Endothelial cell of umbilical vein (primary cell): ENCODE measurements around the gene ELAVL1. TPM values are rescaled to one million over a fixed set of nuclear protein-coding genes. Genes with fewer than 3 reads are reported as not detected.

ENCODE experiments used
- BruUV-seq: library from RNA; stranded (reverse); fragments of 400-500 nt; replicated peaks from 2 replicates; lab custom pipeline; 2021; lab: Mats Ljungman, UMichigan
- CTCF ChIA-PET: fragments of 300-600, 350-600 bp; sonication (Branson Sonifier 250); formaldehyde crosslinking; loops from one replicate; lab custom pipeline; 2021; ENCODE audit warnings: antibody characterized with exemption, inconsistent platforms; lab: Charles Lee
- POLR2A ChIA-PET: fragments of 300-600, 350-600 bp; sonication (Branson Sonifier 250); formaldehyde crosslinking; loops from one replicate; lab custom pipeline; 2021; ENCODE audit warnings: antibody characterized with exemption, inconsistent platforms; lab: Charles Lee
- DNase-seq: peaks from one replicate; pipeline ENCODE4 v3.0.0-alpha.2; 2011; ENCODE audit warnings: low read depth, low spot score
- FAIRE-seq: peaks from 2 replicates; lab custom pipeline; 2011; peaks lifted over from hg19 to GRCh38; lab: Jason Lieb, UNC
- H2AFZ ChIP-seq: 2 replicates; pipeline ENCODE4 v1.6.0; 2012; ENCODE audit warnings: low read depth, low read length, control low read depth, inconsistent platforms
- H3K27ac ChIP-seq: 2 replicates; pipeline ENCODE4 v1.5.1; 2011; ENCODE audit warnings: low read depth, mild to moderate bottlenecking, control low read depth, low read length, moderate library complexity; ENCODE audit not compliant: insufficient read depth
- H3K27me3 ChIP-seq, 2 experiments: 2 replicates each; pipeline versions ENCODE4 v1.6.0 to v1.6.1; 2011; ENCODE audit warnings: low read length in 2 of 2, mixed read lengths in 1 of 2; ENCODE audit not compliant: control insufficient read depth in 2 of 2, insufficient read depth in 2 of 2
- H3K36me3 ChIP-seq, 2 experiments: 2 replicates in 1 of 2; 3 replicates in 1 of 2; pipeline ENCODE4 v1.5.1; 2011; ENCODE audit warnings: low read length in 2 of 2, mild to moderate bottlenecking in 1 of 2, moderate library complexity in 1 of 2; ENCODE audit not compliant: control insufficient read depth in 2 of 2, insufficient read depth in 2 of 2; ENCODE audit errors: extremely low read depth in 1 of 2
- H3K4me1 ChIP-seq: 3 replicates; pipeline ENCODE4 v1.5.1; 2011; ENCODE audit warnings: mild to moderate bottlenecking, low read length; ENCODE audit not compliant: control insufficient read depth, insufficient read depth; ENCODE audit errors: extremely low read depth
- H3K4me2 ChIP-seq: 2 replicates; pipeline ENCODE4 v1.6.1; 2011; ENCODE audit warnings: low read length, control low read depth, mixed read lengths; ENCODE audit not compliant: insufficient read depth
- H3K4me3 ChIP-seq, 3 experiments: fragments of 200-600 bp in 1 of 3; sonication (generic), shearing (Covaris generic) in 1 of 3; replicated peaks in 1 of 3; 2 replicates each; pipeline ENCODE4 v1.5.1; 2011 to 2016; ENCODE audit warnings: control low read depth in 3 of 3, low read length in 3 of 3, mild to moderate bottlenecking in 2 of 3, inconsistent platforms in 1 of 3, low read depth in 1 of 3, moderate library complexity in 1 of 3; ENCODE audit not compliant: insufficient read depth in 1 of 3
- H3K79me2 ChIP-seq: 2 replicates; pipeline ENCODE4 v1.6.0; 2012; ENCODE audit warnings: low read length, inconsistent platforms; ENCODE audit not compliant: control insufficient read depth, insufficient read depth
- H3K9ac ChIP-seq: replicated peaks from 2 replicates; pipeline ENCODE3; 2011; ENCODE audit warnings: low read length, control low read depth; ENCODE audit not compliant: insufficient read depth; ENCODE audit errors: extremely low read depth
- H3K9me1 ChIP-seq: replicated peaks from 3 replicates; pipeline ENCODE4 v1.6.0; 2011; ENCODE audit warnings: mild to moderate bottlenecking, low read length; ENCODE audit not compliant: control insufficient read depth, insufficient read depth; ENCODE audit errors: extremely low read depth
- H3K9me3 ChIP-seq: replicated peaks from 2 replicates; pipeline ENCODE4 v1.5.1; 2012; ENCODE audit warnings: low read length, inconsistent platforms; ENCODE audit not compliant: control insufficient read depth, insufficient read depth
- H4K20me1 ChIP-seq: replicated peaks from 2 replicates; pipeline ENCODE3; 2011; ENCODE audit warnings: mild to moderate bottlenecking, low read length; ENCODE audit not compliant: control insufficient read depth, insufficient read depth; ENCODE audit errors: extremely low read depth
- FOS ChIP-seq: IDR thresholded peaks from 2 replicates; pipeline ENCODE4 v1.6.1; 2011; ENCODE audit warnings: mild to moderate bottlenecking, low read length, moderate library complexity, borderline replicate concordance; ENCODE audit not compliant: insufficient read depth
- GATA2 ChIP-seq: IDR thresholded peaks from 2 replicates; pipeline ENCODE4 v1.7.0; 2011; ENCODE audit warnings: low read depth, mild to moderate bottlenecking, moderate library complexity, mixed read lengths, low read length; ENCODE audit not compliant: insufficient read length, insufficient read depth
- JUN ChIP-seq: IDR thresholded peaks from 2 replicates; pipeline ENCODE4 v1.6.1; 2011; ENCODE audit warnings: borderline replicate concordance, low read depth; ENCODE audit not compliant: insufficient read length, insufficient read depth
- MYC ChIP-seq: IDR thresholded peaks from one replicate; pipeline ENCODE4 v1.6.1; 2011; ENCODE audit warnings: mild to moderate bottlenecking, low read depth, low read length
- POLR2A ChIP-seq: IDR thresholded peaks from 2 replicates; pipeline ENCODE4 v1.6.1; 2012; ENCODE audit warnings: low read depth, mild to moderate bottlenecking, control low read depth, low read length
- dilution Hi-C: fragments of 300-500 bp; cut with MboI; formaldehyde crosslinking; loops from one replicate; pipeline ENCODE4 v1.15.0; 2019; ENCODE audit warnings: low sequenced_read_pairs; ENCODE audit not compliant: extremely low pct_ligation_motif_present
- intact Hi-C: fragments of 100-400 bp; cut with micrococcal nuclease; formaldehyde crosslinking; loops from one replicate; pipeline ENCODE4 v1.10.0; 2022
- polyA plus RNA-seq, 4 experiments: library from polyadenylated mRNA; depleted of rRNA in 3 of 4; stranded (reverse) in 3 of 4; unstranded in 1 of 4; fragments of >200 nt; gene quantifications; 2 replicates each; pipeline versions ENCODE4 v1.2.1 to v1.2.3, GENCODE V29; 2011 to 2012; ENCODE audit warnings: missing spikeins in 1 of 4
- total RNA-seq: library from RNA; stranded (reverse); gene quantifications from 2 replicates; pipeline ENCODE4 v1.2.3, GENCODE V29; 2021
- TF ChIP-seq, protein P1 (sequence below): IDR thresholded peaks from 2 replicates; pipeline ENCODE4 v1.6.1; 2011; ENCODE audit not compliant: insufficient read depth, insufficient read length
- TF ChIP-seq, protein P2 (sequence below), 2 donors: IDR thresholded peaks; 1 replicate in 1 of 2; 2 replicates in 1 of 2; pipeline ENCODE4 v1.5.1; 2011; ENCODE audit warnings: low read length in 2 of 2, mild to moderate bottlenecking in 2 of 2, moderate library complexity in 2 of 2, control low read depth in 1 of 2, inconsistent platforms in 1 of 2, low read depth in 1 of 2; ENCODE audit not compliant: insufficient read depth in 1 of 2; ENCODE audit errors: extremely low read depth in 1 of 2

Gene ELAVL1
- total and polyA plus RNA-seq, 2 donors (not counting 3 experiments of a cell fraction or from before 2014, with no cell fraction given), result 46.8 to 134 TPM

DNA sequence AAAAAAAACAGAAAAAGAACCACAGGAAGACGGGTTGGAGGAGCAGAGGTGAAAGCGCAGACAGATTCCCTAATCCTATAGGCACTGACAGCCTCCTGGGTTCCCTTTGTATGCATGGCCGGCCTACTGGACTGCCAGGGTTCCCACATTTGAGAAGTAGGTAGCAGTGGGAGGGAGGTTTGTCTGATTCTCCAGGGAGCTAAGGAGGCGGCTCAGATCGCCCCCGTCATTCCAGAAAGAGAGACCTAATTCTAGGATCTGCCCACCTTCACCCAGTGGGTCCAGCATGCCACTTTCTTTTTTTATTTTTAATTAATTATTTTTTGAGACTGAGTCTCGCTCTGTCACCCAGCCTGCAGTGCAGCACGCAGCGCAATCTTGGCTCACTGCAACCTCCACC is 37.5 kb upstream of the ELAVL1 start:
- Histone ChIP-seq H3K79me2 (no peaks in the 10 kb centered on the region), H3K36me3 (no peaks in the 10 kb centered on the region), H3K9me1 (no peaks in the 10 kb centered on the region), H3K4me3 (no peak overlapping the region), H3K27ac (no peak overlapping the region), H3K4me1 (no peaks in the 10 kb centered on the region), H3K9me3 (no peaks in the 10 kb centered on the region), H3K27me3 (no peaks in the 10 kb centered on the region), H3K4me2 (no peak overlapping the region), H3K9ac (no peak overlapping the region), H4K20me1 (no peaks in the 10 kb centered on the region), H2AFZ (no peak overlapping the region)
- intact Hi-C loops, result no loop called here
- no peak for TF ChIP-seq POLR2A
- TF ChIP-seq MYC, result no peak
- no peak for TF ChIP-seq JUN
- TF ChIP-seq, protein P1, sequence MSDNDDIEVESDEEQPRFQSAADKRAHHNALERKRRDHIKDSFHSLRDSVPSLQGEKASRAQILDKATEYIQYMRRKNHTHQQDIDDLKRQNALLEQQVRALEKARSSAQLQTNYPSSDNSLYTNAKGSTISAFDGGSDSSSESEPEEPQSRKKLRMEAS, result no peak
- ChIA-PET POLR2A (no interaction called here), CTCF (no interaction called here)
- dilution Hi-C loops, result no loop called here
- DNase-seq, result no peak
- no TSS peak for BruUV-seq
- FAIRE-seq, result no peak

DNA sequence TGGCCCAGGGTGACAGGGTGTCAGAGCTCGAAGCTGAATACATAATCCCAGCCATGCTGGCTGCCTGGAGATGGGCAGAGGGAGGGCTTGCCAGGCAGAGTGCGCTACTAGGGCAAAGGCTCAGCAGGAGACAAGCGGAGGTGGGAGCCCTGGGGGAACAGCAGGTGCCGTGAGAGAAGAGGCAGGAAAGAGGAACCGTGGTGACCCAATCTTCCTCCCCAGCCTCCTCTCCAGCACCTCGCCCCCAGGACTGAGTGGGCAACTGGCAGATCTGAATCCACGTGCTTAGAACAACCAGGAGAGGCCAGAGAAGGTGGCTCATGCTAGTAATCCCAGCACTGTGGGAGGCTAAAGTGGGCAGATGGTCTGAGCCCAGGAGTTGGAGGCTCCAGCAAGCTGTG is 36.1 kb upstream of the ELAVL1 start:
- no peak for FAIRE-seq
- H3K4me2 ChIP-seq, result no peak overlapping the region
- H3K79me2 ChIP-seq, result no peaks in the 10 kb centered on the region
- ChIA-PET CTCF (interaction anchor here (0.6 kb wide), 1 partner anchor 114 kb away, joined by 3 read pairs; no protein-coding TSS in a partner anchor), POLR2A (no interaction called here)
- H3K4me1 ChIP-seq, result no peaks in the 10 kb centered on the region
- intact Hi-C loops (no loop called here), dilution Hi-C loops (no loop called here)
- H3K9me1 ChIP-seq, result no peaks in the 10 kb centered on the region
- no peak overlapping the region for H3K4me3 ChIP-seq
- no peaks in the 10 kb centered on the region for H3K27me3 ChIP-seq
- H3K36me3 ChIP-seq, result no peaks in the 10 kb centered on the region
- TF ChIP-seq, protein P2, sequence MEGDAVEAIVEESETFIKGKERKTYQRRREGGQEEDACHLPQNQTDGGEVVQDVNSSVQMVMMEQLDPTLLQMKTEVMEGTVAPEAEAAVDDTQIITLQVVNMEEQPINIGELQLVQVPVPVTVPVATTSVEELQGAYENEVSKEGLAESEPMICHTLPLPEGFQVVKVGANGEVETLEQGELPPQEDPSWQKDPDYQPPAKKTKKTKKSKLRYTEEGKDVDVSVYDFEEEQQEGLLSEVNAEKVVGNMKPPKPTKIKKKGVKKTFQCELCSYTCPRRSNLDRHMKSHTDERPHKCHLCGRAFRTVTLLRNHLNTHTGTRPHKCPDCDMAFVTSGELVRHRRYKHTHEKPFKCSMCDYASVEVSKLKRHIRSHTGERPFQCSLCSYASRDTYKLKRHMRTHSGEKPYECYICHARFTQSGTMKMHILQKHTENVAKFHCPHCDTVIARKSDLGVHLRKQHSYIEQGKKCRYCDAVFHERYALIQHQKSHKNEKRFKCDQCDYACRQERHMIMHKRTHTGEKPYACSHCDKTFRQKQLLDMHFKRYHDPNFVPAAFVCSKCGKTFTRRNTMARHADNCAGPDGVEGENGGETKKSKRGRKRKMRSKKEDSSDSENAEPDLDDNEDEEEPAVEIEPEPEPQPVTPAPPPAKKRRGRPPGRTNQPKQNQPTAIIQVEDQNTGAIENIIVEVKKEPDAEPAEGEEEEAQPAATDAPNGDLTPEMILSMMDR (IDR thresholded peaks at IDR 0.05; ENCODE audit: extremely low read depth in 1 of 2, insufficient read depth in 1 of 2, low read depth in 1 of 2, low read length in 2 of 2), result no peak
- no peak for TF ChIP-seq FOS
- TF ChIP-seq JUN, result no peak
- no peak for TF ChIP-seq MYC
- TF ChIP-seq GATA2, result no peak
- H3K9me3 ChIP-seq, result no peaks in the 10 kb centered on the region
- no peak for DNase-seq
- no peaks in the 10 kb centered on the region for H4K20me1 ChIP-seq
- H3K27ac ChIP-seq, result no peak overlapping the region
- no peak overlapping the region for H2AFZ ChIP-seq
- no TSS peak for BruUV-seq
- H3K9ac ChIP-seq, result no peak overlapping the region
